H1 (cell line): ENCODE measurements around the gene CCDC141. TPM values are rescaled to one million over a fixed set of nuclear protein-coding genes. Genes with fewer than 3 reads are reported as not detected.

Source experiments
- CTCF ChIA-PET: fragments of 300-600 bp; sonication (Branson Sonifier 250); formaldehyde crosslinking; loops from one replicate; lab custom pipeline; 2021; ENCODE audit not compliant: partially characterized antibody; lab: Charles Lee
- POLR2A ChIA-PET: fragments of 300-600 bp; sonication (Branson Sonifier 250); formaldehyde crosslinking; loops from one replicate; lab custom pipeline; 2021; ENCODE audit warnings: inconsistent platforms; ENCODE audit not compliant: partially characterized antibody; lab: Charles Lee
- DNase-seq, 2 experiments: peaks; one replicate each; pipeline versions ENCODE4 v3.0.0 to v3.0.0-alpha.2; 2010 to 2022; ENCODE audit warnings: low spot score in 2 of 2, low read depth in 1 of 2, mixed read lengths in 1 of 2
- FAIRE-seq: peaks from 2 replicates; lab custom pipeline; 2011; peaks lifted over from hg19 to GRCh38; lab: Jason Lieb, UNC
- H2AFZ ChIP-seq: 2 replicates; pipeline ENCODE4 v1.8.1; 2012; ENCODE audit warnings: low read length, inconsistent platforms
- H2AK5ac ChIP-seq: 2 replicates; pipeline ENCODE4 v1.6.1; 2013; ENCODE audit warnings: low read depth, low read length
- H2BK120ac ChIP-seq: replicated peaks from 2 replicates; pipeline ENCODE3; 2013; ENCODE audit warnings: low read depth, low read length, inconsistent platforms
- H2BK12ac ChIP-seq: 2 replicates; pipeline ENCODE4 v1.6.1; 2013; ENCODE audit warnings: low read depth, low read length
- H2BK15ac ChIP-seq: 2 replicates; pipeline ENCODE4 v1.6.1; 2013; ENCODE audit warnings: low read length
- H2BK20ac ChIP-seq: 2 replicates; pipeline ENCODE4 v1.6.1; 2013; ENCODE audit warnings: low read length
- H2BK5ac ChIP-seq: 2 replicates; pipeline ENCODE4 v1.6.1; 2013; ENCODE audit warnings: low read depth, low read length
- H3K14ac ChIP-seq: 2 replicates; pipeline ENCODE4 v1.6.1; 2013; ENCODE audit warnings: inconsistent platforms; ENCODE audit not compliant: insufficient read length
- H3K18ac ChIP-seq: 2 replicates; pipeline ENCODE4 v1.6.1; 2013; ENCODE audit warnings: low read length; ENCODE audit errors: extremely low read depth
- H3K23ac ChIP-seq: 2 replicates; pipeline ENCODE4 v1.6.1; 2013; ENCODE audit warnings: inconsistent platforms; ENCODE audit not compliant: insufficient read length
- H3K23me2 ChIP-seq: 2 replicates; pipeline ENCODE4 v1.6.1; 2013; ENCODE audit warnings: low read depth, low read length
- H3K27ac ChIP-seq: 2 replicates; pipeline ENCODE4 v1.6.1; 2011; ENCODE audit warnings: low read depth, low read length, inconsistent platforms
- H3K27me3 ChIP-seq, 4 experiments: replicated peaks in 1 of 4; 1 replicate in 1 of 4; 2 replicates in 3 of 4; pipeline versions ENCODE4 v1.6.1 to v1.8.1; 2011 to 2013; ENCODE audit warnings: low read length in 3 of 4, mild to moderate bottlenecking in 3 of 4, inconsistent platforms in 2 of 4, mixed read lengths in 2 of 4, moderate library complexity in 1 of 4; ENCODE audit not compliant: control insufficient read depth in 3 of 4, insufficient read depth in 3 of 4; ENCODE audit errors: extremely low read depth in 1 of 4
- H3K36me3 ChIP-seq, 4 experiments: 2 replicates each; pipeline versions ENCODE4 v1.6.1 to v1.8.1; 2011 to 2013; ENCODE audit warnings: mild to moderate bottlenecking in 4 of 4, low read length in 3 of 4, moderate library complexity in 2 of 4, control low read depth in 1 of 4, inconsistent platforms in 1 of 4; ENCODE audit not compliant: insufficient read depth in 4 of 4, control insufficient read depth in 2 of 4
- H3K4ac ChIP-seq: replicated peaks from 2 replicates; pipeline ENCODE3; 2013; ENCODE audit warnings: low read length, low read depth, mixed read lengths, inconsistent platforms; ENCODE audit not compliant: insufficient read length
- H3K4me1 ChIP-seq, 4 experiments: replicated peaks in 1 of 4; 1 replicate in 1 of 4; 2 replicates in 3 of 4; pipeline versions ENCODE4 v1.6.1 to v1.8.1; 2011 to 2013; ENCODE audit warnings: low read length in 3 of 4, inconsistent platforms in 2 of 4, mixed read lengths in 1 of 4; ENCODE audit not compliant: insufficient read depth in 4 of 4, control insufficient read depth in 3 of 4
- H3K4me2 ChIP-seq, 2 experiments: 2 replicates each; pipeline versions ENCODE4 v1.6.1 to v1.8.1; 2011 to 2013; ENCODE audit warnings: low read depth in 2 of 2, low read length in 2 of 2, control low read depth in 1 of 2, inconsistent platforms in 1 of 2, mild to moderate bottlenecking in 1 of 2; ENCODE audit not compliant: insufficient read depth in 1 of 2
- H3K4me3 ChIP-seq, 4 experiments: fragments of 200-600, 300-600 bp in 1 of 4; sonication (generic), shearing (Covaris generic), sonication (Bioruptor Twin) in 1 of 4; 2 replicates each; pipeline versions ENCODE4 v1.5.1 to v1.8.1; 2011 to 2016; ENCODE audit warnings: low read length in 4 of 4, low read depth in 3 of 4, control low read depth in 2 of 4, inconsistent platforms in 2 of 4, mild to moderate bottlenecking in 2 of 4, mixed read lengths in 1 of 4, moderate library complexity in 1 of 4; ENCODE audit not compliant: insufficient read depth in 2 of 4; ENCODE audit errors: extremely low read depth in 1 of 4
- H3K56ac ChIP-seq: replicated peaks from 2 replicates; pipeline ENCODE3; 2013; ENCODE audit warnings: low read depth, mild to moderate bottlenecking, mixed read lengths, low read length, inconsistent platforms; ENCODE audit not compliant: insufficient read length
- H3K79me1 ChIP-seq: 2 replicates; pipeline ENCODE4 v1.6.1; 2013; ENCODE audit warnings: low read depth, low read length, control low read depth
- H3K79me2 ChIP-seq, 2 experiments: 2 replicates each; pipeline versions ENCODE4 v1.6.1 to v1.8.1; 2012 to 2013; ENCODE audit warnings: low read length in 2 of 2, mild to moderate bottlenecking in 2 of 2, inconsistent platforms in 1 of 2; ENCODE audit not compliant: insufficient read depth in 2 of 2, control insufficient read depth in 1 of 2
- H3K9ac ChIP-seq, 4 experiments: replicated peaks in 1 of 4; 1 replicate in 1 of 4; 2 replicates in 3 of 4; pipeline versions ENCODE4 v1.6.1 to v1.8.1; 2011 to 2013; ENCODE audit warnings: low read depth in 3 of 4, low read length in 3 of 4, control low read depth in 2 of 4, mild to moderate bottlenecking in 2 of 4, moderate library complexity in 2 of 4, inconsistent platforms in 1 of 4; ENCODE audit errors: extremely low read depth in 1 of 4
- H3K9me3 ChIP-seq, 2 experiments: 2 replicates each; pipeline versions ENCODE4 v1.6.1 to v1.8.1; 2012 to 2013; ENCODE audit warnings: mild to moderate bottlenecking in 2 of 2, moderate library complexity in 2 of 2, control low read depth in 1 of 2, inconsistent platforms in 1 of 2, low read depth in 1 of 2, low read length in 1 of 2, mixed read lengths in 1 of 2; ENCODE audit not compliant: insufficient read depth in 2 of 2
- H4K20me1 ChIP-seq, 2 experiments: replicated peaks in 1 of 2; 2 replicates each; pipeline versions ENCODE3 to v1.8.1; 2011 to 2013; ENCODE audit warnings: inconsistent platforms in 2 of 2, low read length in 2 of 2, mild to moderate bottlenecking in 1 of 2; ENCODE audit not compliant: insufficient read depth in 2 of 2, control insufficient read depth in 1 of 2
- H4K5ac ChIP-seq: 2 replicates; pipeline ENCODE4 v1.6.1; 2013; ENCODE audit warnings: low read length, low read depth, mixed read lengths, inconsistent platforms; ENCODE audit not compliant: insufficient read length
- H4K8ac ChIP-seq: 2 replicates; pipeline ENCODE4 v1.8.0; 2013; ENCODE audit warnings: mild to moderate bottlenecking, moderate library complexity, low read length, inconsistent platforms; ENCODE audit not compliant: insufficient read depth; ENCODE audit errors: extremely low read depth
- H4K91ac ChIP-seq: replicated peaks from 2 replicates; pipeline ENCODE3; 2013; ENCODE audit warnings: low read length, mixed read lengths, inconsistent platforms; ENCODE audit not compliant: insufficient read length
- ASH2L ChIP-seq: fragments of 200-600, 300-600 bp; sonication (generic); IDR thresholded peaks from one replicate; pipeline ENCODE4 v1.7.1; 2017; ENCODE audit warnings: low read length
- EP300 ChIP-seq, 2 experiments: IDR thresholded peaks; 1 replicate in 1 of 2; 2 replicates in 1 of 2; pipeline ENCODE4 v1.6.1; 2011 to 2012; ENCODE audit warnings: low read depth in 2 of 2, low read length in 2 of 2, mild to moderate bottlenecking in 2 of 2, borderline replicate concordance in 1 of 2, inconsistent platforms in 1 of 2, moderate library complexity in 1 of 2
- ZNF274 ChIP-seq: IDR thresholded peaks from 2 replicates; pipeline ENCODE4 v1.7.0; 2012; ENCODE audit warnings: low read length, borderline replicate concordance; ENCODE audit errors: extremely low read depth
- WGBS, 2 experiments: shearing (Covaris generic) in 1 of 2; methylation state at CpG; one replicate each; pipeline versions ENCODE4 v1.1.6 to v1.1.7; 2013 to 2015; ENCODE audit warnings: low lambda C conversion rate in 2 of 2, mixed read lengths in 2 of 2, inconsistent platforms in 1 of 2, low coverage in 1 of 2, missing lambda C conversion rate in 1 of 2; ENCODE audit not compliant: insufficient replicate concordance in 2 of 2, insufficient coverage in 1 of 2, insufficient read length in 1 of 2; ENCODE audit errors: extremely low coverage in 1 of 2, missing lambda C conversion rate in 1 of 2; 5-methylcytosine and 5-hydroxymethylcytosine counted together
- polyA plus RNA-seq, 7 experiments: library from polyadenylated mRNA; depleted of rRNA in 3 of 7; stranded (reverse) in 5 of 7; unstranded in 2 of 7; fragments of >200 nt in 5 of 7; fragments of 200-250 nt in 2 of 7; gene quantifications; 1 replicate in 5 of 7; 2 replicates in 1 of 7; 4 replicates in 1 of 7; pipeline versions ENCODE4 v1.2.1 to v1.2.3, GENCODE V29; 2011 to 2013; ENCODE audit warnings: missing spikeins in 2 of 7, mixed read lengths in 2 of 7
- total RNA-seq: library from RNA; stranded (reverse); fragmentation: NEBNext Ultra II Directional; extraction: Animal tissue kit (Norgen Biotek cat#: 25700); gene quantifications from 2 replicates; pipeline ENCODE4 v1.2.1, GENCODE V29; 2021

Gene CCDC141
- total and polyA plus RNA-seq, 2 of the 8 experiments (the other 6 are each of a cell fraction or from before 2014, with no cell fraction given), result 0.56 to 21.6 TPM

GRCh38 chr2:178825183-178825582 lies 224.8 kb downstream of the CCDC141 start:
- no peak overlapping the region for H3K27ac ChIP-seq
- no peak overlapping the region for H3K23ac ChIP-seq
- no peak overlapping the region for H3K56ac ChIP-seq
- H2BK15ac ChIP-seq, result no peak overlapping the region
- H3K4me2 ChIP-seq, result no peak overlapping the region
- H4K8ac ChIP-seq, result no peak overlapping the region
- DNase-seq (no peak), FAIRE-seq (no peak)
- no peak overlapping the region for H3K4me3 ChIP-seq
- POLR2A ChIA-PET, result no interaction called here
- H3K79me1 ChIP-seq, result no peaks in the 10 kb centered on the region
- no peaks in the 10 kb centered on the region for H3K23me2 ChIP-seq
- H4K5ac ChIP-seq, result no peak overlapping the region
- CTCF ChIA-PET, result interaction anchor here (0.6 to 3.4 kb wide), 2 partner anchors 20 to 871 kb away, joined by 3 to 17 read pairs; no protein-coding TSS in a partner anchor
- no peaks in the 10 kb centered on the region for H3K9me3 ChIP-seq
- no peaks in the 10 kb centered on the region for H3K36me3 ChIP-seq
- no peak overlapping the region for H2AFZ ChIP-seq
- H3K79me2 ChIP-seq, result no peaks in the 10 kb centered on the region
- WGBS, 2 experiments, result 0% methylated on average over 1 of the region's 1 CpG; no CpG with 5 or more reads in 1 of the 2 experiments
- no peak overlapping the region for H2AK5ac ChIP-seq
- no peaks in the 10 kb centered on the region for H3K27me3 ChIP-seq
- no peaks in the 10 kb centered on the region for H4K20me1 ChIP-seq
- H4K91ac ChIP-seq, result no peak overlapping the region
- H2BK12ac ChIP-seq, result no peak overlapping the region
- no peak overlapping the region for H3K18ac ChIP-seq
- no peak overlapping the region for H3K9ac ChIP-seq
- no peak overlapping the region for H2BK5ac ChIP-seq
- no peak overlapping the region for H2BK120ac ChIP-seq
- no peak overlapping the region for H3K14ac ChIP-seq
- no peak overlapping the region for H2BK20ac ChIP-seq
- no peak overlapping the region for H3K4ac ChIP-seq
- peaks cover 0 to 3% (median 0%) of the 10 kb centered on the region in 4 experiments; a peak in 1 of 7 replicates for H3K4me1 ChIP-seq
- TF ChIP-seq EP300 (IDR thresholded peaks at IDR 0.05; ENCODE audit: borderline replicate concordance in 1 of 2, low read depth in 2 of 2, low read length in 2 of 2) (no peak), ASH2L (no peak), ZNF274 (no peak)
